Bronchial epithelial cell (primary cell): Measurements from ENCODE around the gene NTM. TPM values are rescaled to one million over a fixed set of nuclear protein-coding genes. Genes with fewer than 3 reads are reported as not detected.

Experiments used
- DNase-seq: peaks from one replicate; pipeline ENCODE4 v3.0.0-alpha.2; 2010; ENCODE audit warnings: low read depth
- FAIRE-seq: peaks from 2 replicates; lab custom pipeline; 2011; peaks lifted over from hg19 to GRCh38; lab: Jason Lieb, UNC
- H3K27me3 ChIP-seq: 2 replicates; pipeline ENCODE4 v1.5.1; 2011; ENCODE audit warnings: low read length; ENCODE audit not compliant: control insufficient read depth, insufficient read depth
- H3K36me3 ChIP-seq: 2 replicates; pipeline ENCODE4 v1.5.1; 2011; ENCODE audit warnings: low read length; ENCODE audit not compliant: control insufficient read depth, insufficient read depth
- H3K4me3 ChIP-seq: 2 replicates; pipeline ENCODE4 v1.5.1; 2011; ENCODE audit warnings: mild to moderate bottlenecking, low read depth, low read length, control low read depth
- total RNA-seq: library from RNA; depleted of rRNA; stranded (reverse); fragments of >200 nt; gene quantifications from 2 replicates; pipeline ENCODE4 v1.2.1, GENCODE V29; 2014
- TF ChIP-seq, protein P1 (sequence below): IDR thresholded peaks from 2 replicates; pipeline ENCODE4 v1.5.1; 2011; ENCODE audit warnings: mild to moderate bottlenecking, moderate library complexity, low read length, control low read depth, inconsistent platforms; ENCODE audit not compliant: insufficient read depth, severe bottlenecking

Gene NTM
- total RNA-seq, 1 donor from 2014 or later: 4.2 TPM

DNA sequence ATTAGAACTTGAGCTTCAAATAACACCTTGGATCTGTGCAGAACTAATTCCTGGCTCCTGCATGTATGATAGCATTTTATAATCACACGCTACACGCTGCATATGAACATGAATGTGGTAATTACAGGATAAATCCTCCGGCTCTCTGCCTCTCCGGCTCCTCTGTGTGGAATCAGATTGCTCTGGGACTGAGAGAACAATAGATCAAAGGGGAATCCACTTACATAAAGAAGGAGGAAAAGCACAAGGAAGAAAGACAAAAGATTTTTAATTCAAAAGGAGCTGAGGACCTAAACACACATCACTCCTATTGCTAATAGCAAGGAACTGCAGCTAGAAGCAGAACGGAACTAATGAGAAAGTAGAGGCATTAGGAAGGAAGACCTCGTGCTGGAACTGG, 240.9 kb downstream of the NTM start:
- FAIRE-seq (no peak), DNase-seq (no peak)
- H3K36me3 ChIP-seq: no peaks in the 10 kb centered on the region
- no peaks in the 10 kb centered on the region for H3K27me3 ChIP-seq
- H3K4me3 ChIP-seq: no peak overlapping the region
- TF ChIP-seq, protein P1, sequence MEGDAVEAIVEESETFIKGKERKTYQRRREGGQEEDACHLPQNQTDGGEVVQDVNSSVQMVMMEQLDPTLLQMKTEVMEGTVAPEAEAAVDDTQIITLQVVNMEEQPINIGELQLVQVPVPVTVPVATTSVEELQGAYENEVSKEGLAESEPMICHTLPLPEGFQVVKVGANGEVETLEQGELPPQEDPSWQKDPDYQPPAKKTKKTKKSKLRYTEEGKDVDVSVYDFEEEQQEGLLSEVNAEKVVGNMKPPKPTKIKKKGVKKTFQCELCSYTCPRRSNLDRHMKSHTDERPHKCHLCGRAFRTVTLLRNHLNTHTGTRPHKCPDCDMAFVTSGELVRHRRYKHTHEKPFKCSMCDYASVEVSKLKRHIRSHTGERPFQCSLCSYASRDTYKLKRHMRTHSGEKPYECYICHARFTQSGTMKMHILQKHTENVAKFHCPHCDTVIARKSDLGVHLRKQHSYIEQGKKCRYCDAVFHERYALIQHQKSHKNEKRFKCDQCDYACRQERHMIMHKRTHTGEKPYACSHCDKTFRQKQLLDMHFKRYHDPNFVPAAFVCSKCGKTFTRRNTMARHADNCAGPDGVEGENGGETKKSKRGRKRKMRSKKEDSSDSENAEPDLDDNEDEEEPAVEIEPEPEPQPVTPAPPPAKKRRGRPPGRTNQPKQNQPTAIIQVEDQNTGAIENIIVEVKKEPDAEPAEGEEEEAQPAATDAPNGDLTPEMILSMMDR: no peak

DNA sequence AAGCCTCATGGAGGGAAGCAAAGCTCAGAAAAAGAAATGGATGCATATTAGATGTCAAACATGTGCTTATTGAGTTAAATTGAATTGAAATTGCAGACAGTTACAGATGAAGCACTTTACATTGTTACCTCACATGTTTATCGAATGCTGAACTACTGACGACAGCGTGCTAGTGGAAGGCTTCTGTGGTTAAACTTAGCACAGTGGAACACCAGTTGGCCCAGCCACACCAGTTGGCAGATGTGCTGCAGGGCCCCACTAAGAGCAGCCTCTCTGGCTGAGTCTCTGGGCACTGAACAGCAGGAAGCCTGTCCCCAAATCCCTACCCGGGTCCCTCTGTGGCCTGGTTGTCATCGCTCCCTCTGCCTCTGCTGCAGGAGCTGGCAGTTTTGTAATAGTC, 242.1 kb downstream of the NTM start:
- DNase-seq (no peak), FAIRE-seq (no peak)
- TF ChIP-seq, protein P1: no peak
- Histone ChIP-seq H3K4me3 (no peak overlapping the region), H3K27me3 (no peaks in the 10 kb centered on the region), H3K36me3 (no peaks in the 10 kb centered on the region)

DNA sequence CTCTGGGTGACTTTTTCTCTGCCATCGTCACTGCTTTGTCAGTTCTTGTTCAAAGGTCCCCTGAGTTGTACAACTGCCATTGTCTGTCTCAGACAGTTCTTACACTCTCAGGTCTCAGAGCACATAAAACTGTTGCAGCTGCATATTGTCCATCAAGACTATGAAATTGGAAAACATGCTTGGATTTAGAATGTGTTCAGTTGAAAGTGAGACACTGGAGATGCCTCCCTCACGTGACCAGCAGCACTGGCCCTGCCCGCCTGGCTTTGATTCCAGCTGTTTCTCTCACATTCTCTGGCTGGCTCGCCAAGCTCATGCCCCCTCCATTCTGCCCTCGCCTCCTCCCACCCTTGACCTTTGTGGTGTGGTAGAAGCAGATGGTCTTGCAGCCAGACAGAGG, 244.2 kb downstream of the NTM start:
- peak; percentile 77 for FAIRE-seq
- TF ChIP-seq, protein P1: no peak
- no peak for DNase-seq
- Histone ChIP-seq H3K36me3 (no peaks in the 10 kb centered on the region), H3K27me3 (no peaks in the 10 kb centered on the region), H3K4me3 (no peak overlapping the region)

DNA sequence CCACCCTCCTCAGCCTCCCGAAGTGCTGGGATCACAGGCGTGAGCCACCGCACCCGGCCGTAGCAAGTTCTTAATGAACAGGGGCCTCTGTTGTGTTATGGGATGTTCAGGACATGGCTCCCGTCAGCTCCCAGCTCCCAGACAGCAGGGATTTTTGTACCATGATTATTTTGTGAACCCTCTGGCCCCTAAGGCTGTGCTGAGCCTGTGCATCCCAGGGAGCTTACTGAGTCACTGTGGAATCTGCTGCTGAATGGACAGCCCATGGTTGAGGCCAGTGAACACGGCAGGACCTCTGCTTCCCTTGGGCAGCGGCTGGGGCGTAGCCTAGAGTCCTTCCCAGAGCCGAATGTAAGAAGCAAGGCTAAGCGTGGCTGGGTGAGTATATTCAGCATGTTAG, 245.2 kb downstream of the NTM start:
- Histone ChIP-seq H3K4me3 (no peak overlapping the region), H3K27me3 (no peaks in the 10 kb centered on the region), H3K36me3 (no peaks in the 10 kb centered on the region)
- TF ChIP-seq, protein P1: no peak
- no peak for FAIRE-seq
- DNase-seq: no peak

DNA sequence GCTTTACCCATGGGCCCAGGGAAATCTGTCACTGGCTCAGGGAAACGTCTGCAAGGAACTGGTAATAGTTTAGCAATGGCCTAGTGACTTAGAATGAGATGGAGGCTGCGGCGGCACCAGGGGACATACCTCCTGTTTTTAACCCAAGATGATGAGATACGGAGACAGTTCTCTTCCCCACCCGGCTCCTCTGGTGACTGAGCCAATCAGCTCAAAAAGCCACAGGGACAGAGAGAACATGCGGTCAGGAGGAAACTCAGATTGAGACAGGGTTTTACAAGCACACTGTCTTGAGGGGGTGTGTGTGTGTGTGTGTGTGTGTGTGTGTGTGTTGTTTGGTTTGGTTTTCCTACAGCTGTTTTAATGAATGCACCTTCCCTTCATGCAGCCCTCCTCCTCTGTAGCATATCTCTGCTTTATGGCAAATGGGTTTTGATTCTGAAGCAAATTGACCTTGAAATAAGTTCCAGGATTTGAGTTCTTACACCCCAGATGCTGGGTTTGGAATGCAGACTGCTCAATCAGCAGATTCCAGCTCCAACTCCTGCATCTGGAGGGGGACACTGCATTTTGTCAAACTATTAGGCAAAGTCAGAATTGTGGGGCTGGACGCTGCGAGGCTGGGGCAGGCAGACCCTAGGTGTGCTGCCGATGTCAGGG, 246.2 kb downstream of the NTM start:
- no peak overlapping the region for H3K4me3 ChIP-seq
- FAIRE-seq: no peak
- no peak for DNase-seq
- H3K36me3 ChIP-seq: no peaks in the 10 kb centered on the region
- H3K27me3 ChIP-seq: no peaks in the 10 kb centered on the region
- TF ChIP-seq, protein P1: no peak

DNA sequence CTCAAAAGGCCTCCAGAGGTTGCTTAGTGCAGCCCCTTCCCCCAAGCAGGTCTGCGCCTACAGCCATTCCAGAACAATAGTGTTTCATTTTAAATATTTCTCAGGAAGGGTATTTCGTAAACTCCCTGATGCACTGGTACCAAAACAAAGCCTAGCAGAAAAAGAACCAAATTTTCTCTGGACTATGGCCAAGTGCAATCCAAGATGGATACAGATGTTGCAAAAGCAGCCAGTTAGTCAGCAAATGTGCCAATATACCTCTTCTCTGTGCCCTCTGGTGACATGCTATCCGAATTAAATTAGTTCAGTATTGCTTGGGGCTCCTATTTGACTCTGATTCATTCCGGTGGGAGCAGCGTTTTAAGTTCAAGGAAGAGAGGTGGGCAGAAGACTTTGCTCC, 247.8 kb downstream of the NTM start:
- no peaks in the 10 kb centered on the region for H3K27me3 ChIP-seq
- DNase-seq (no peak), FAIRE-seq (no peak)
- no peaks in the 10 kb centered on the region for H3K36me3 ChIP-seq
- TF ChIP-seq, protein P1: no peak
- H3K4me3 ChIP-seq: no peak overlapping the region
